ENCODE data around the gene MAPK1.

Gene MAPK1

GRCh38 chr22:21862386-21863245 is 4.8 kb downstream of the MAPK1 start:
- TF ChIP-seq CTCF (IDR thresholded peaks at IDR 0.05; ENCODE audit: insufficient read depth, low read length, poor library complexity, severe bottlenecking) (no peak), EZH2phosphoT487 (conservative IDR thresholded peaks at IDR 0.05; ENCODE audit: low read length) (no peak)
- Histone ChIP-seq H3K4me2 (ENCODE audit: low read depth, low read length, poor library complexity, severe bottlenecking) (no peak overlapping the region), H4K20me1 (ENCODE audit: low read depth, low read length) (peaks cover 10% of the 10 kb centered on the region), H3K36me3 (ENCODE audit: low read length) (peaks cover 2% of the 10 kb centered on the region; the same call in 1 of the 2 replicates), H3F3A (ENCODE audit: insufficient read depth) (0 out of 2 replicates have a peak, but pooled peaks cover 4% of the 10 kb centered on the region), H3K9ac (ENCODE audit: low read length) (no peak overlapping the region), H2AFZ (ENCODE audit: low read depth, low read length, severe bottlenecking) (no peak overlapping the region), H3K4me3 (ENCODE audit: insufficient read depth, low read length, poor library complexity, severe bottlenecking) (no peak overlapping the region), H3K9me3 (ENCODE audit: insufficient read depth, low read length) (no peaks in the 10 kb centered on the region), H3K27ac (ENCODE audit: low read depth, low read length) (no peak overlapping the region), H3K27me3 (ENCODE audit: low read length) (no peaks in the 10 kb centered on the region), H3K79me2 (ENCODE audit: insufficient read depth, low read length) (peaks cover 92% of the 10 kb centered on the region), H3K9me2 (replicated peaks; ENCODE audit: insufficient read depth, low read length) (no peaks in the 10 kb centered on the region)

GRCh38 chr22:21861851-21862250 is 5.6 kb downstream of the MAPK1 start:
- H3K4me3 ChIP-seq (ENCODE audit: insufficient read depth, low read length, poor library complexity, severe bottlenecking) = no peak overlapping the region
- no peak overlapping the region for H3K4me2 ChIP-seq (ENCODE audit: low read depth, low read length, poor library complexity, severe bottlenecking)
- peaks cover 97% of the 10 kb centered on the region for H3K79me2 ChIP-seq (ENCODE audit: insufficient read depth, low read length)
- H3K27me3 ChIP-seq (ENCODE audit: low read length) = no peaks in the 10 kb centered on the region
- H4K20me1 ChIP-seq (ENCODE audit: low read depth, low read length) = peaks cover 11% of the 10 kb centered on the region
- no peak overlapping the region for H2AFZ ChIP-seq (ENCODE audit: low read depth, low read length, severe bottlenecking)
- TF ChIP-seq CTCF (IDR thresholded peaks at IDR 0.05; ENCODE audit: insufficient read depth, low read length, poor library complexity, severe bottlenecking) (no peak), EZH2phosphoT487 (conservative IDR thresholded peaks at IDR 0.05; ENCODE audit: low read length) (no peak)
- no peak overlapping the region for H3K27ac ChIP-seq (ENCODE audit: low read depth, low read length)
- no peak overlapping the region for H3K9ac ChIP-seq (ENCODE audit: low read length)
- peaks cover 2% of the 10 kb centered on the region; the same call in 1 of the 2 replicates for H3K36me3 ChIP-seq (ENCODE audit: low read length)
- H3K9me2 ChIP-seq (replicated peaks; ENCODE audit: insufficient read depth, low read length) = no peaks in the 10 kb centered on the region
- 0 out of 2 replicates have a peak, but pooled peaks cover 4% of the 10 kb centered on the region for H3F3A ChIP-seq (ENCODE audit: insufficient read depth)
- no peaks in the 10 kb centered on the region for H3K9me3 ChIP-seq (ENCODE audit: insufficient read depth, low read length)

- H3K9me2 ChIP-seq (replicated peaks; ENCODE audit: insufficient read depth, low read length) = no peaks in the 10 kb centered on the region
- H3K27me3 ChIP-seq (ENCODE audit: low read length) = no peaks in the 10 kb centered on the region
- H3K4me3 ChIP-seq (ENCODE audit: insufficient read depth, low read length, poor library complexity, severe bottlenecking) = no peak overlapping the region
- TF ChIP-seq CTCF (IDR thresholded peaks at IDR 0.05; ENCODE audit: insufficient read depth, low read length, poor library complexity, severe bottlenecking) = no peak
- TF ChIP-seq EZH2phosphoT487 (conservative IDR thresholded peaks at IDR 0.05; ENCODE audit: low read length) = no peak
- H2AFZ ChIP-seq (ENCODE audit: low read depth, low read length, severe bottlenecking) = no peak overlapping the region
- no peak overlapping the region for H3K4me2 ChIP-seq (ENCODE audit: low read depth, low read length, poor library complexity, severe bottlenecking)
- 0 out of 2 replicates have a peak, but pooled peaks cover 4% of the 10 kb centered on the region for H3F3A ChIP-seq (ENCODE audit: insufficient read depth)
- H3K9ac ChIP-seq (ENCODE audit: low read length) = no peak overlapping the region
- H3K27ac ChIP-seq (ENCODE audit: low read depth, low read length) = no peak overlapping the region
- no peaks in the 10 kb centered on the region for H3K9me3 ChIP-seq (ENCODE audit: insufficient read depth, low read length)
- H4K20me1 ChIP-seq (ENCODE audit: low read depth, low read length) = peaks cover 14% of the 10 kb centered on the region
- peaks cover 97% of the 10 kb centered on the region for H3K79me2 ChIP-seq (ENCODE audit: insufficient read depth, low read length)
- peaks cover 2% of the 10 kb centered on the region; the same call in 1 of the 2 replicates for H3K36me3 ChIP-seq (ENCODE audit: low read length)
Observed at GRCh38 chr22:21861264-21861848, 6.1 kb downstream of the MAPK1 start.
